Occipital lobe (tissue), 2 donors: Measurements from ENCODE around the gene MDK. TPM values are rescaled to one million over a fixed set of nuclear protein-coding genes. Genes with fewer than 3 reads are reported as not detected.

Experiments used
- DNase-seq: peaks from one replicate; lab custom pipeline; 2025; lab: John Stamatoyannopoulos, UW
- total RNA-seq: library from RNA; depleted of rRNA; stranded (reverse); fragments of >200 nt; gene quantifications from one replicate; pipeline ENCODE4 v1.2.3, GENCODE V29; 2014

The MDK gene
- total RNA-seq, 1 donor from 2014 or later = 15.1 TPM

- DNase-seq = no peak
These were observed 21.8 kb downstream of the MDK start for GRCh38 chr11:46402957-46403902.

- no peak for DNase-seq
These were observed 23.1 kb downstream of the MDK start for GRCh38 chr11:46404476-46405017.

- no peak for DNase-seq
These were observed 26.2 kb downstream of the MDK start for GRCh38 chr11:46407635-46408034.

- no peak for DNase-seq
These were observed 27.0 kb downstream of the MDK start for GRCh38 chr11:46408407-46408986.

- DNase-seq = no peak
These were observed 28.6 kb downstream of the MDK start for GRCh38 chr11:46410021-46410420.

- DNase-seq = no peak
These were observed 32.4 kb downstream of the MDK start for GRCh38 chr11:46413760-46414465.

- DNase-seq = no peak
These were observed 33.0 kb downstream of the MDK start for GRCh38 chr11:46414466-46414796.

- no peak for DNase-seq
These were observed 33.4 kb downstream of the MDK start for GRCh38 chr11:46414879-46415278.

- DNase-seq = no peak
These were observed 36.2 kb downstream of the MDK start for GRCh38 chr11:46417711-46418110.

GRCh38 chr11:46418751-46419150 is 37.3 kb downstream of the MDK start:
- no peak for DNase-seq

- no peak for DNase-seq
These were observed 39.0 kb downstream of the MDK start for GRCh38 chr11:46420513-46420912.

- no peak for DNase-seq
These were observed 39.9 kb downstream of the MDK start for GRCh38 chr11:46421257-46421880.

- DNase-seq = no peak
These were observed 41.1 kb downstream of the MDK start for GRCh38 chr11:46422588-46422987.

GRCh38 chr11:46426233-46426991 is 44.9 kb downstream of the MDK start:
- no peak for DNase-seq

GRCh38 chr11:46427364-46427763 is 45.9 kb downstream of the MDK start:
- no peak for DNase-seq

GRCh38 chr11:46429717-46430116 is 48.2 kb downstream of the MDK start:
- DNase-seq = no peak

GRCh38 chr11:46431211-46431610 is 49.7 kb downstream of the MDK start:
- no peak for DNase-seq
